GM12872 (cell line): ENCODE data around the gene MRAP.

Experiments used
- CTCF ChIP-seq: IDR thresholded peaks from 3 replicates; pipeline ENCODE4 v1.5.1; 2011; ENCODE audit warnings: low read depth, mild to moderate bottlenecking, low read length, moderate library complexity; ENCODE audit not compliant: insufficient read depth

MRAP gene

GRCh38 chr21:32260130-32260529, 38.5 kb upstream of the MRAP start:
- no peak for TF ChIP-seq CTCF

- TF ChIP-seq CTCF = no peak
These were observed 36.7 kb upstream of the MRAP start for GRCh38 chr21:32261929-32262328.

- no peak for TF ChIP-seq CTCF
These were observed 27.9 kb upstream of the MRAP start for GRCh38 chr21:32270748-32271147.

- no peak for TF ChIP-seq CTCF
These were observed 22.0 kb upstream of the MRAP start for GRCh38 chr21:32276671-32277070.

- no peak for TF ChIP-seq CTCF
These were observed 20.6 kb upstream of the MRAP start for GRCh38 chr21:32278103-32278502.

- TF ChIP-seq CTCF = no peak
These were observed 19.9 kb upstream of the MRAP start, which contains the start of gene MIS18A for GRCh38 chr21:32278518-32279376. TSS of gene MIS18A (minus strand) at chr21:32279049. CDS start at chr21:32279014, 35 bp downstream.

GRCh38 chr21:32279377-32279680, 19.3 kb upstream of the MRAP start:
- TF ChIP-seq CTCF = no peak
